ENCODE measurements around the gene KCMF1. TPM values are rescaled to one million over a fixed set of nuclear protein-coding genes. Genes with fewer than 3 reads are reported as not detected.

KCMF1 gene
- total and polyA plus RNA-seq, 9 of the 15 experiments (the other 6 are each of a cell fraction or from before 2014, with no cell fraction given) = 6.8 to 88.2 (median 46.5) TPM

DNA sequence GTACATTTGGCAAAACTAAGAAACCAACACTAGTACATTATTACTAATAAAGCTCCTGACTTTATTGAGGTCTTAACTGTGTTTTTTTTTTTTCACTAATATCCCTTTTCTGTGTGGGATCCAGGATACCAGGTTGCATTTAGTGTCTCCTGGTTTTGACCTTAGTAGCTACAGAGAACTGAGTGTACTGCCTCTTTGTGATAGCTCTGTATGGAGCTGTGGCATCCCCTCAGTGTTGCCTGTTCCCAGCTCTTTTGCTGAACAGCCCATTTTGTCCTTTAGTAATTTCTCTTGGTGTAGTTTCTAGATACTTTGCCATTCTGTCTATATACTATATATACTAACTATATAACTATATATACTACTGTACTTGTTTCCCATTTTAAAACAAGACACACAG, 31.6 kb downstream of the KCMF1 start (continued):
- TF ChIP-seq, protein P1, sequence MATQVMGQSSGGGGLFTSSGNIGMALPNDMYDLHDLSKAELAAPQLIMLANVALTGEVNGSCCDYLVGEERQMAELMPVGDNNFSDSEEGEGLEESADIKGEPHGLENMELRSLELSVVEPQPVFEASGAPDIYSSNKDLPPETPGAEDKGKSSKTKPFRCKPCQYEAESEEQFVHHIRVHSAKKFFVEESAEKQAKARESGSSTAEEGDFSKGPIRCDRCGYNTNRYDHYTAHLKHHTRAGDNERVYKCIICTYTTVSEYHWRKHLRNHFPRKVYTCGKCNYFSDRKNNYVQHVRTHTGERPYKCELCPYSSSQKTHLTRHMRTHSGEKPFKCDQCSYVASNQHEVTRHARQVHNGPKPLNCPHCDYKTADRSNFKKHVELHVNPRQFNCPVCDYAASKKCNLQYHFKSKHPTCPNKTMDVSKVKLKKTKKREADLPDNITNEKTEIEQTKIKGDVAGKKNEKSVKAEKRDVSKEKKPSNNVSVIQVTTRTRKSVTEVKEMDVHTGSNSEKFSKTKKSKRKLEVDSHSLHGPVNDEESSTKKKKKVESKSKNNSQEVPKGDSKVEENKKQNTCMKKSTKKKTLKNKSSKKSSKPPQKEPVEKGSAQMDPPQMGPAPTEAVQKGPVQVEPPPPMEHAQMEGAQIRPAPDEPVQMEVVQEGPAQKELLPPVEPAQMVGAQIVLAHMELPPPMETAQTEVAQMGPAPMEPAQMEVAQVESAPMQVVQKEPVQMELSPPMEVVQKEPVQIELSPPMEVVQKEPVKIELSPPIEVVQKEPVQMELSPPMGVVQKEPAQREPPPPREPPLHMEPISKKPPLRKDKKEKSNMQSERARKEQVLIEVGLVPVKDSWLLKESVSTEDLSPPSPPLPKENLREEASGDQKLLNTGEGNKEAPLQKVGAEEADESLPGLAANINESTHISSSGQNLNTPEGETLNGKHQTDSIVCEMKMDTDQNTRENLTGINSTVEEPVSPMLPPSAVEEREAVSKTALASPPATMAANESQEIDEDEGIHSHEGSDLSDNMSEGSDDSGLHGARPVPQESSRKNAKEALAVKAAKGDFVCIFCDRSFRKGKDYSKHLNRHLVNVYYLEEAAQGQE (IDR thresholded peaks at IDR 0.05; ENCODE audit: borderline replicate concordance) = no peak
- TF ChIP-seq, protein P1 (CRISPR knock-in tag; IDR thresholded peaks at IDR 0.05; ENCODE audit: low read depth) = no peak
- TF ChIP-seq, protein P2, sequence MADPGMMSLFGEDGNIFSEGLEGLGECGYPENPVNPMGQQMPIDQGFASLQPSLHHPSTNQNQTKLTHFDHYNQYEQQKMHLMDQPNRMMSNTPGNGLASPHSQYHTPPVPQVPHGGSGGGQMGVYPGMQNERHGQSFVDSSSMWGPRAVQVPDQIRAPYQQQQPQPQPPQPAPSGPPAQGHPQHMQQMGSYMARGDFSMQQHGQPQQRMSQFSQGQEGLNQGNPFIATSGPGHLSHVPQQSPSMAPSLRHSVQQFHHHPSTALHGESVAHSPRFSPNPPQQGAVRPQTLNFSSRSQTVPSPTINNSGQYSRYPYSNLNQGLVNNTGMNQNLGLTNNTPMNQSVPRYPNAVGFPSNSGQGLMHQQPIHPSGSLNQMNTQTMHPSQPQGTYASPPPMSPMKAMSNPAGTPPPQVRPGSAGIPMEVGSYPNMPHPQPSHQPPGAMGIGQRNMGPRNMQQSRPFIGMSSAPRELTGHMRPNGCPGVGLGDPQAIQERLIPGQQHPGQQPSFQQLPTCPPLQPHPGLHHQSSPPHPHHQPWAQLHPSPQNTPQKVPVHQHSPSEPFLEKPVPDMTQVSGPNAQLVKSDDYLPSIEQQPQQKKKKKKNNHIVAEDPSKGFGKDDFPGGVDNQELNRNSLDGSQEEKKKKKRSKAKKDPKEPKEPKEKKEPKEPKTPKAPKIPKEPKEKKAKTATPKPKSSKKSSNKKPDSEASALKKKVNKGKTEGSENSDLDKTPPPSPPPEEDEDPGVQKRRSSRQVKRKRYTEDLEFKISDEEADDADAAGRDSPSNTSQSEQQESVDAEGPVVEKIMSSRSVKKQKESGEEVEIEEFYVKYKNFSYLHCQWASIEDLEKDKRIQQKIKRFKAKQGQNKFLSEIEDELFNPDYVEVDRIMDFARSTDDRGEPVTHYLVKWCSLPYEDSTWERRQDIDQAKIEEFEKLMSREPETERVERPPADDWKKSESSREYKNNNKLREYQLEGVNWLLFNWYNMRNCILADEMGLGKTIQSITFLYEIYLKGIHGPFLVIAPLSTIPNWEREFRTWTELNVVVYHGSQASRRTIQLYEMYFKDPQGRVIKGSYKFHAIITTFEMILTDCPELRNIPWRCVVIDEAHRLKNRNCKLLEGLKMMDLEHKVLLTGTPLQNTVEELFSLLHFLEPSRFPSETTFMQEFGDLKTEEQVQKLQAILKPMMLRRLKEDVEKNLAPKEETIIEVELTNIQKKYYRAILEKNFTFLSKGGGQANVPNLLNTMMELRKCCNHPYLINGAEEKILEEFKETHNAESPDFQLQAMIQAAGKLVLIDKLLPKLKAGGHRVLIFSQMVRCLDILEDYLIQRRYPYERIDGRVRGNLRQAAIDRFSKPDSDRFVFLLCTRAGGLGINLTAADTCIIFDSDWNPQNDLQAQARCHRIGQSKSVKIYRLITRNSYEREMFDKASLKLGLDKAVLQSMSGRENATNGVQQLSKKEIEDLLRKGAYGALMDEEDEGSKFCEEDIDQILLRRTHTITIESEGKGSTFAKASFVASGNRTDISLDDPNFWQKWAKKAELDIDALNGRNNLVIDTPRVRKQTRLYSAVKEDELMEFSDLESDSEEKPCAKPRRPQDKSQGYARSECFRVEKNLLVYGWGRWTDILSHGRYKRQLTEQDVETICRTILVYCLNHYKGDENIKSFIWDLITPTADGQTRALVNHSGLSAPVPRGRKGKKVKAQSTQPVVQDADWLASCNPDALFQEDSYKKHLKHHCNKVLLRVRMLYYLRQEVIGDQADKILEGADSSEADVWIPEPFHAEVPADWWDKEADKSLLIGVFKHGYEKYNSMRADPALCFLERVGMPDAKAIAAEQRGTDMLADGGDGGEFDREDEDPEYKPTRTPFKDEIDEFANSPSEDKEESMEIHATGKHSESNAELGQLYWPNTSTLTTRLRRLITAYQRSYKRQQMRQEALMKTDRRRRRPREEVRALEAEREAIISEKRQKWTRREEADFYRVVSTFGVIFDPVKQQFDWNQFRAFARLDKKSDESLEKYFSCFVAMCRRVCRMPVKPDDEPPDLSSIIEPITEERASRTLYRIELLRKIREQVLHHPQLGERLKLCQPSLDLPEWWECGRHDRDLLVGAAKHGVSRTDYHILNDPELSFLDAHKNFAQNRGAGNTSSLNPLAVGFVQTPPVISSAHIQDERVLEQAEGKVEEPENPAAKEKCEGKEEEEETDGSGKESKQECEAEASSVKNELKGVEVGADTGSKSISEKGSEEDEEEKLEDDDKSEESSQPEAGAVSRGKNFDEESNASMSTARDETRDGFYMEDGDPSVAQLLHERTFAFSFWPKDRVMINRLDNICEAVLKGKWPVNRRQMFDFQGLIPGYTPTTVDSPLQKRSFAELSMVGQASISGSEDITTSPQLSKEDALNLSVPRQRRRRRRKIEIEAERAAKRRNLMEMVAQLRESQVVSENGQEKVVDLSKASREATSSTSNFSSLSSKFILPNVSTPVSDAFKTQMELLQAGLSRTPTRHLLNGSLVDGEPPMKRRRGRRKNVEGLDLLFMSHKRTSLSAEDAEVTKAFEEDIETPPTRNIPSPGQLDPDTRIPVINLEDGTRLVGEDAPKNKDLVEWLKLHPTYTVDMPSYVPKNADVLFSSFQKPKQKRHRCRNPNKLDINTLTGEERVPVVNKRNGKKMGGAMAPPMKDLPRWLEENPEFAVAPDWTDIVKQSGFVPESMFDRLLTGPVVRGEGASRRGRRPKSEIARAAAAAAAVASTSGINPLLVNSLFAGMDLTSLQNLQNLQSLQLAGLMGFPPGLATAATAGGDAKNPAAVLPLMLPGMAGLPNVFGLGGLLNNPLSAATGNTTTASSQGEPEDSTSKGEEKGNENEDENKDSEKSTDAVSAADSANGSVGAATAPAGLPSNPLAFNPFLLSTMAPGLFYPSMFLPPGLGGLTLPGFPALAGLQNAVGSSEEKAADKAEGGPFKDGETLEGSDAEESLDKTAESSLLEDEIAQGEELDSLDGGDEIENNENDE (IDR thresholded peaks at IDR 0.05; ENCODE audit: low read depth, low read length) = no peak
- TF ChIP-seq ZNF408 (CRISPR knock-in tag; IDR thresholded peaks at IDR 0.05; ENCODE audit: low read depth) (no peak), ZNF589 (CRISPR knock-in tag; IDR thresholded peaks at IDR 0.05; ENCODE audit: low read depth) (no peak)

All from K562 (cell line).